IMR-90 (cell line): Measurements from ENCODE around the gene DYNC1H1. TPM values are rescaled to one million over a fixed set of nuclear protein-coding genes. Genes with fewer than 3 reads are reported as not detected.

Source experiments
- ATAC-seq: fragments of 200-7000 bp; cut with Tn5 transposase; 2 replicates; pipeline ENCODE4 v1.9.1; 2020; ENCODE audit warnings: low read depth, mild to moderate bottlenecking, moderate library complexity
- BruUV-seq: library from RNA; stranded (reverse); fragments of 400-500 nt; replicated peaks from 2 replicates; lab custom pipeline; 2021; lab: Mats Ljungman, UMichigan
- CTCF ChIA-PET: fragments of 300-600 bp; formaldehyde crosslinking; extraction: SDS; loops from one replicate; lab custom pipeline; 2021; ENCODE audit warnings: antibody characterized with exemption; lab: Yijun Ruan, JAX
- POLR2A ChIA-PET: fragments of 300-600 bp; sonication (Branson Sonifier 250); formaldehyde crosslinking; loops from one replicate; lab custom pipeline; 2022; ENCODE audit warnings: antibody characterized with exemption; ENCODE audit not compliant: unreplicated experiment; lab: Charles Lee
- DNase-seq: peaks from one replicate; pipeline ENCODE4 v3.0.0; 2013
- H2AFZ ChIP-seq: replicated peaks from 2 replicates; pipeline ENCODE3; 2013; ENCODE audit warnings: low read length, mild to moderate bottlenecking; ENCODE audit not compliant: poor library complexity
- H2AK5ac ChIP-seq: 2 replicates; pipeline ENCODE4 v1.6.1; 2013; ENCODE audit warnings: low read depth, low read length, inconsistent platforms
- H2AK9ac ChIP-seq: replicated peaks from 2 replicates; pipeline ENCODE3; 2013; ENCODE audit warnings: mild to moderate bottlenecking, low read depth, low read length, moderate library complexity; ENCODE audit not compliant: poor library complexity
- H2BK120ac ChIP-seq: 2 replicates; pipeline ENCODE4 v1.6.1; 2013; ENCODE audit warnings: low read depth, low read length, inconsistent platforms
- H2BK15ac ChIP-seq: 3 replicates; pipeline ENCODE4 v1.6.1; 2013; ENCODE audit warnings: low read depth, low read length, inconsistent platforms
- H2BK20ac ChIP-seq: 2 replicates; pipeline ENCODE4 v1.6.1; 2013; ENCODE audit warnings: low read depth, mild to moderate bottlenecking, inconsistent platforms, low read length, moderate library complexity
- H2BK5ac ChIP-seq: 2 replicates; pipeline ENCODE4 v1.6.1; 2013; ENCODE audit warnings: mild to moderate bottlenecking, low read depth, low read length, inconsistent platforms; ENCODE audit not compliant: poor library complexity, severe bottlenecking
- H3K14ac ChIP-seq: replicated peaks from 2 replicates; pipeline ENCODE4 v1.6.1; 2013; ENCODE audit warnings: low read depth, low read length, inconsistent platforms
- H3K18ac ChIP-seq: 2 replicates; pipeline ENCODE4 v1.6.1; 2013; ENCODE audit warnings: low read depth, low read length, control low read depth
- H3K23ac ChIP-seq: 2 replicates; pipeline ENCODE4 v1.6.1; 2013; ENCODE audit warnings: low read depth, low read length, inconsistent platforms
- H3K27ac ChIP-seq: 2 replicates; pipeline ENCODE4 v1.5.1; 2013; ENCODE audit warnings: mild to moderate bottlenecking, control low read depth, low read length; ENCODE audit not compliant: insufficient read depth
- H3K27me3 ChIP-seq: 2 replicates; pipeline ENCODE4 v1.6.1; 2013; ENCODE audit warnings: low read length; ENCODE audit not compliant: control insufficient read depth, insufficient read depth
- H3K36me3 ChIP-seq: 2 replicates; pipeline ENCODE4 v1.6.1; 2013; ENCODE audit warnings: low read length, mixed read lengths; ENCODE audit not compliant: control insufficient read depth, insufficient read depth
- H3K4ac ChIP-seq: 2 replicates; pipeline ENCODE4 v1.6.1; 2013; ENCODE audit warnings: low read depth, low read length, inconsistent platforms
- H3K4me1 ChIP-seq: 2 replicates; pipeline ENCODE4 v1.6.1; 2013; ENCODE audit warnings: low read length, mixed read lengths; ENCODE audit not compliant: control insufficient read depth, insufficient read depth
- H3K4me2 ChIP-seq: 2 replicates; pipeline ENCODE4 v1.6.1; 2013; ENCODE audit warnings: low read depth, mild to moderate bottlenecking, control low read depth, low read length, moderate library complexity
- H3K4me3 ChIP-seq: 2 replicates; pipeline ENCODE4 v1.5.1; 2013; ENCODE audit warnings: low read depth, mild to moderate bottlenecking, control low read depth, low read length, moderate library complexity; ENCODE audit not compliant: insufficient read depth
- H3K56ac ChIP-seq: 2 replicates; pipeline ENCODE4 v1.6.1; 2013; ENCODE audit warnings: low read length, inconsistent platforms; ENCODE audit not compliant: insufficient read depth; ENCODE audit errors: extremely low read depth
- H3K79me1 ChIP-seq, 2 experiments: 2 replicates each; pipeline ENCODE4 v1.6.1; 2013; ENCODE audit warnings: low read length in 2 of 2, inconsistent platforms in 1 of 2, low read depth in 1 of 2
- H3K9ac ChIP-seq: 2 replicates; pipeline ENCODE4 v1.6.1; 2013; ENCODE audit warnings: low read depth, low read length, control low read depth
- H3K9me1 ChIP-seq: 2 replicates; pipeline ENCODE4 v1.6.1; 2013; ENCODE audit warnings: low read length, inconsistent platforms; ENCODE audit not compliant: insufficient read depth
- H3K9me3 ChIP-seq: 2 replicates; pipeline ENCODE4 v1.6.1; 2013; ENCODE audit warnings: low read length; ENCODE audit not compliant: control insufficient read depth, insufficient read depth
- H4K20me1 ChIP-seq: 2 replicates; pipeline ENCODE4 v1.6.1; 2013; ENCODE audit warnings: low read length, inconsistent platforms; ENCODE audit not compliant: insufficient read depth
- H4K5ac ChIP-seq: 2 replicates; pipeline ENCODE4 v1.6.1; 2013; ENCODE audit warnings: mild to moderate bottlenecking, low read depth, low read length, control low read depth
- H4K8ac ChIP-seq, 2 experiments: 2 replicates each; pipeline ENCODE4 v1.6.1; 2013; ENCODE audit warnings: low read depth in 2 of 2, low read length in 2 of 2, control low read depth in 1 of 2, inconsistent platforms in 1 of 2
- H4K91ac ChIP-seq: 2 replicates; pipeline ENCODE4 v1.6.1; 2013; ENCODE audit warnings: low read depth, low read length, inconsistent platforms; ENCODE audit not compliant: insufficient read depth
- BHLHE40 ChIP-seq: fragments of 150-350 bp; IDR thresholded peaks from 2 replicates; pipeline ENCODE4 v1.6.1; 2016; ENCODE audit warnings: mild to moderate bottlenecking, low read depth, low read length
- CEBPB ChIP-seq: IDR thresholded peaks from 2 replicates; pipeline ENCODE4 v1.6.1; 2012; ENCODE audit warnings: low read depth, low read length, improper control_type of control experiment
- CTCF ChIP-seq: conservative IDR thresholded peaks from 2 replicates; pipeline ENCODE4 v1.5.1; 2012; ENCODE audit warnings: mild to moderate bottlenecking, low read depth, low read length, improper control_type of control experiment
- FOS ChIP-seq: fragments of 150-350 bp; IDR thresholded peaks from 2 replicates; pipeline ENCODE4 v1.6.1; 2016; ENCODE audit warnings: low read depth, low read length
- MAFK ChIP-seq: IDR thresholded peaks from 2 replicates; pipeline ENCODE4 v1.6.1; 2012; ENCODE audit warnings: low read depth, low read length, improper control_type of control experiment
- MAZ ChIP-seq: IDR thresholded peaks from 2 replicates; pipeline ENCODE4 v1.6.1; 2012; ENCODE audit warnings: low read depth, mild to moderate bottlenecking, low read length, improper control_type of control experiment, moderate library complexity, borderline replicate concordance
- MXI1 ChIP-seq: IDR thresholded peaks from 2 replicates; pipeline ENCODE4 v1.6.1; 2012; ENCODE audit warnings: low read depth, mild to moderate bottlenecking, low read length, moderate library complexity, borderline replicate concordance
- NFE2L2 ChIP-seq: fragments of 150-350 bp; IDR thresholded peaks from 2 replicates; pipeline ENCODE4 v1.6.1; 2016; ENCODE audit warnings: low read depth, mild to moderate bottlenecking, low read length
- POLR2A ChIP-seq: IDR thresholded peaks from 2 replicates; pipeline ENCODE4 v1.6.1; 2012; ENCODE audit warnings: mild to moderate bottlenecking, low read depth, low read length
- RAD21 ChIP-seq: IDR thresholded peaks from 2 replicates; pipeline ENCODE4 v1.6.1; 2012; ENCODE audit warnings: low read length, improper control_type of control experiment
- RFX5 ChIP-seq: IDR thresholded peaks from 2 replicates; pipeline ENCODE4 v1.8.0; 2012; ENCODE audit warnings: low read depth, mild to moderate bottlenecking, low read length, moderate library complexity
- SMC3 ChIP-seq: fragments of 150-350 bp; IDR thresholded peaks from 2 replicates; pipeline ENCODE4 v1.6.1; 2016; ENCODE audit warnings: low read depth, mild to moderate bottlenecking, antibody characterized with exemption, low read length, moderate library complexity
- USF2 ChIP-seq: fragments of 150-350 bp; IDR thresholded peaks from 2 replicates; pipeline ENCODE4 v1.6.1; 2017; ENCODE audit warnings: mild to moderate bottlenecking, antibody characterized with exemption, low read length, low read depth
- WGBS, 2 experiments: methylation state at CpG; one replicate each; pipeline versions ENCODE4 v1.1.5 to v1.1.7; 2013; ENCODE audit warnings: missing lambda C conversion rate in 2 of 2; ENCODE audit not compliant: insufficient read length in 1 of 2; ENCODE audit errors: extremely low coverage in 2 of 2; 5-methylcytosine and 5-hydroxymethylcytosine counted together
- dilution Hi-C: fragments of 300-500 bp; cut with HindIII; formaldehyde crosslinking; loops from one replicate; pipeline ENCODE4 v1.14.3; 2018; ENCODE audit warnings: low sequenced_read_pairs; ENCODE audit not compliant: unreplicated experiment
- in situ Hi-C: fragments of 300-500 bp; cut with MboI; formaldehyde crosslinking; loops from 3 replicates; pipeline ENCODE4 v1.14.3; 2019; ENCODE audit warnings: low sequenced_read_pairs, inconsistent platforms, mixed read lengths
- intact Hi-C: fragments of 100-400 bp; cut with micrococcal nuclease; formaldehyde crosslinking; loops from 2 replicates; pipeline ENCODE4 v1.10.0; 2022
- polyA plus RNA-seq, 3 experiments: library from polyadenylated mRNA; depleted of rRNA; stranded (reverse); fragments of >200 nt; gene quantifications; 2 replicates each; pipeline ENCODE4 v1.2.3, GENCODE V29; 2012; ENCODE audit warnings: low replicate concordance in 1 of 3
- total RNA-seq: library from RNA; depleted of rRNA; stranded (reverse); fragments of >200 nt; gene quantifications from 2 replicates; pipeline ENCODE4 v1.2.3, GENCODE V29; 2012

The DYNC1H1 gene
- total and polyA plus RNA-seq, 2 of the 4 experiments (the other 2 are of a cell fraction) = 240 to 670 TPM

GRCh38 chr14:102097441-102098135 lies 133.2 kb downstream of the DYNC1H1 start (continued):
- TF ChIP-seq MAZ = no peak

GRCh38 chr14:102103062-102103695 lies 138.8 kb downstream of the DYNC1H1 start:
- Histone ChIP-seq H2BK120ac (no peak overlapping the region), H3K4ac (no peak overlapping the region), H2BK5ac (no peak overlapping the region), H3K4me1 (no peaks in the 10 kb centered on the region), H3K27me3 (no peaks in the 10 kb centered on the region; the same call in 1 of the 2 replicates), H2AK5ac (no peak overlapping the region), H3K36me3 (no peaks in the 10 kb centered on the region), H4K20me1 (no peaks in the 10 kb centered on the region), H3K79me1 (no peaks in the 10 kb centered on the region), H3K14ac (no peak overlapping the region), H3K9me3 (no peaks in the 10 kb centered on the region), H4K5ac (no peak overlapping the region), H3K4me3 (no peak overlapping the region), H3K27ac (no peak overlapping the region), H3K4me2 (no peak overlapping the region), H2AFZ (no peak overlapping the region), H3K23ac (no peak overlapping the region), H2BK15ac (no peak overlapping the region), H4K8ac (no peak overlapping the region), H2BK20ac (no peak overlapping the region), H2AK9ac (no peak overlapping the region), H3K18ac (no peak overlapping the region), H3K56ac (no peak overlapping the region), H4K91ac (no peak overlapping the region), H3K9me1 (0 out of 2 replicates have a peak, but pooled peaks cover 4% of the 10 kb centered on the region), H3K9ac (no peak overlapping the region)
- TF ChIP-seq CEBPB (no peak), RAD21 (no peak), USF2 (no peak), SMC3 (no peak), FOS (no peak), CTCF (no peak), BHLHE40 (no peak), MXI1 (no peak), MAZ (no peak), NFE2L2 (no peak), POLR2A (no peak), MAFK (no peak), RFX5 (no peak)
- in situ Hi-C loops = no loop called here
- 100% methylated on average over 1 of the region's 10 CpGs; no CpG with 5 or more reads in 1 of the 2 experiments for WGBS, 2 experiments
- ChIA-PET POLR2A (no interaction called here), CTCF (no interaction called here)
- ATAC-seq (no peak), DNase-seq (no peak)
- no TSS peak for BruUV-seq
- dilution Hi-C loops = no loop called here
- intact Hi-C loops = no loop called here
